ENCODE measurements around the gene KRT38. TPM values are rescaled to one million over a fixed set of nuclear protein-coding genes. Genes with fewer than 3 reads are reported as not detected.
"Not testable (repeated sequence)": the region's sequence is repeated elsewhere in the genome, so short reads cannot be mapped to it uniquely, and the experiment has no call there.

Gene KRT38
- total RNA-seq, 1 donor from 2014 or later = not detected

DNA sequence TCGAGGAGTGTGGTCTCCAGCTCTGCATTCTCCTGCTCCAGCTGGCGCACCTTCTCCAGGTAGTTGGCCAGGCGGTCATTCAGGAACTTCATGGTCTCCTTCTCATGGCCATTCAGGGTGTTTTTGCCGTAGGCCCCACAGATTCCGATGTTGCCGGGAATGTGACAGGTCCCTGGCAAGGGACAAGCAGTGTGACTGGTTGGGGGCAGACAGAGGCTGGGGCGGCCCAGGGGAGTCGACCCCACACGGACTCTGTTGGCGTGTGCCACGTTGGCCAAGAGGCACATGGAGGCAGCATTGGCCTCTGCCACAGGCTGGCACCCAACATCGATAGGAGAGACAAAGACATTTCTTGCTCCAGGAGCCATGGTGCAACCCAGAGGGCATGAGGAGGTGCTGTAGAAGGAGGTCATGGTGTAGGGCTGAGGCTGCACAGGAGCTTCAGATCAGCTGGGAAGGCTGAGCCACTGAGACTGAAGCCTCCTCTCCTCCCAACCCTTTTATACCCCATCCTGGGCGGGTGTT, 16.6 kb downstream of the KRT38 start, which contains the start of gene KRT37:
Gene KRT37, minus strand, starts transcription at position 475 of the 525 bp plus-strand sequence. Its CDS starts 62 bp downstream, at position 413.
- FAIRE-seq (no peak), DNase-seq (ENCODE audit: low spot score in 2 of 2) (no peak)

DNA sequence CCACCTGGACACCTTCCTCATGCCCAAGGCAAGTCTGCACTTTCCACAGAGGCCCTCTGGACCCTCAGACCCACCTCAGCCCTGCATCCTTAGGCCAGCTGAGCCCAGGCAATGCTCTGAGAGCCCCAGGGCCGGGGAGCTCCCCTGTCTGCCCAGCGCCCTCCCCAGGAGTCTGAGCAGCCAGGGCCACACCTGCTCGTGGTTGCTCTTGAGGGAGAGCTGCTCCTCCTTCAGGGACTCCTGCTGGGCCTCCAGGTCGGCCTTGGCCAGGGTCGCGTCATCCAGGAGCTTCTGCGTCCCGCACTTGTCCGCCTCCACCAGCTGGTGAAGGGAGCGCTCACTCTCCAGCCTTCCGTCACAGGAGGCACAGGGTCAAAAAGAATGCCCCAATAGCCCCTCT, 18.2 kb downstream of the KRT38 start:
- not testable (repeated sequence) for DNase-seq (ENCODE audit: low spot score in 2 of 2); FAIRE-seq

DNA sequence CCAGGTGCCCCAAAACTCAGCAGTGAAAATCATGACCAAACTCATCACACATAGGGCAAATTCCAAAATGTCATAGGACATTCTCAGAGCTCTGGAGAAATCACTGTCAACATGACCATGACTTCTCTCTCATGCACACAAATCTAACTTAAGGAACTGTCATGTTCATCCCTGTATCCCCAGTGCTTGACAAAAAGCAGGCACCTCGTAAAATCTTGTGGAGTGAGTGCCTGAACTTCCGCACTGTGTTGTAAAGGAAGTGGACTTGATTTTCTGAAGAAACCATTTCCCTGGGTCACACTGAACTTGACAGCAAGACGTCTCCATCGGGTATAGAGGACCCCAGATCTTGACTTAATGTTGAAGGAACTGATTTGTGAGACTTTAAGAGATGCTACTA, 19.2 kb downstream of the KRT38 start:
- no peak for FAIRE-seq
- no peak for DNase-seq (ENCODE audit: low spot score in 2 of 2)

DNA sequence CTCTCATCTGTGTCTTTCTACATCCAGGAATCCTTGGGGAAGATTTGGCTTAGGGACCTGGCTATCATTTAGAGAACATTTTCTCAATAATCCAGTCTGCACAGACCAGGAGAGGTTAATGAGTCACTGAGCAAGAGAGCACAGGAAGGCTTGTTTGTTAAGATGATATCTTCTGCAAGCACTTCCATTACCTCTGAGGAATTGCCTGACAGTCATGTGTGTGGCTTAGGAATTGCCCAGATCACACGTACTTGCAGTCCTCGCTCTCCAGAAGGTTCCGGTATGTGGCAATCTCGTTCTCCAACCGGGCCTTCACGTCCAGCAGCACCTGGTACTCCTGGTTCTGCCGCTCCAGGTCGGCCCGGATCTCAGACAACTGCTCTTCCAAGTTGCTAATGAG, 19.7 kb downstream of the KRT38 start:
- no peak for DNase-seq (ENCODE audit: low spot score in 2 of 2)
- no peak for FAIRE-seq

DNA sequence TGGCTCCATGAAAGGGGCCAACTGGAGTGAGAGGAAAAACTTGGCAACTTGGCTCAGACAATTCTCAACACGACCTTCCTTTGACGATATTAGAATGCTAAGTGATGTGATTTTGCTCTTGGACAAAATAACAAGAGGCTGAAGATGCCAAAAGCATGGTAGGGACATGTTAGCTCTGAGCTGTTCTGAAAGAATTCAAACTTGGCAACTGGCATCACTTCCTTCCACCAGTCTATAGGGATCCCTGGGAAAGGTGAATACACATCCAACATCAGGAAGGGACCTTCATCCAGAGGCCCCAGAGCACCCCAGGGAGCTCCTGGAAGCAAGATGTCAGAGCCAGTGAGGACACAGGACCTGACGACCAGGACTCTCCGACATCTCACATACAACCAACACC, 20.6 kb downstream of the KRT38 start:
- no peak for FAIRE-seq
- no peak for DNase-seq (ENCODE audit: low spot score in 2 of 2)

DNA sequence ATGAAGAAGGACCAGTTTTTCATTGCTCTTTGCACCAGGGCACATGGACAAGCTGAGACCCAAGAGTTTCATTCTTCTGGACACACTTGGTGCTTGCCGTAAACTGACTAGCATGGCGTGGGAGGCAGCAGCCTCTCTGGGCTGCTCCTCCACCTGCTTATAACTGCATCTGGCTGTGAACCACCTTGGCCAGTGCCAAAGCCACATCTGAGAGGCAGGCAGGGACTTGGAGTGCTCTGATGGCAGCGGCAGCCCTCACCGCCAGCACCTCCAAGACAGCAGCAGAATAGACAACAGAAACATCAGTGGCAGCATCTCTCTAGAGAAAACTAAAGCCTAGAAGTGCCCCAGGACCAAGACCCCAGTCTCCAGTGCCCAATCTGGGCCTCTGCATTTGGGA, 21.1 kb downstream of the KRT38 start:
- FAIRE-seq (no peak), DNase-seq (ENCODE audit: low spot score in 2 of 2) (no peak)

DNA sequence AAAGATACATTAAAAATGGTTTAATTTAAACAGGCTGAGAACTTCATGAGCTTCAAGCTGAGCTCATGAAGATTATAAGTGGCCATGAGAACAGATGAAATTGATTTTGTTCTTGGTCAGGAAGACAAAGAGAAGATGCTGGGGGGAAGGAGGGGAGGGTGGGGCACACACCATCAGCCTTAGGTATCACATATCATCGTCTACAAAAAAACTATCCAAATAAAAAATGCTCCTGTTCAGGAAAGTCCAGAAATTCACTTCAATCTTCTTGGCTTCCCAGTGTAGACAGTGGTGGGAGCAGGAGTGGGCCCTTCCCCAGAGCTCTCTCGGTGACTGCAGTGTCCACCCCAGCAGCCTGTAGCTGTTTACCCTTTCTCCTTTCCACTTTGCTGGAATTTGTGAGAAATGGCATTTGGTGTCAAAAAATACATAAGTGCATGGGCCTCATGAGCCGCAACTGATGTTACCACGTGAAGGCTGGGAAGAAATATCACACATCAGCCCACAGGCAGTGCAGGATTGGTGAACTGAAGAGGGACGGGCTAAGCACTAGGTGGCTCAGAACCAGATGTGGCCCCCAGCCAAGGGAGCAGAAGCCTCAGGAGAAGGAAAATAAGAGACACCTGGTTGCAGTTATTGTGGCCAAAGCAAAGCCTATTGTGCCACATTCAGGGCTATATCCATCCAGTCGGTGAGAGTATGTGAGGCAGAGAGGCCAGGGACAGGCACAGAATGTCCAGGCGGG, 22.5 kb downstream of the KRT38 start:
- FAIRE-seq = no peak

DNA sequence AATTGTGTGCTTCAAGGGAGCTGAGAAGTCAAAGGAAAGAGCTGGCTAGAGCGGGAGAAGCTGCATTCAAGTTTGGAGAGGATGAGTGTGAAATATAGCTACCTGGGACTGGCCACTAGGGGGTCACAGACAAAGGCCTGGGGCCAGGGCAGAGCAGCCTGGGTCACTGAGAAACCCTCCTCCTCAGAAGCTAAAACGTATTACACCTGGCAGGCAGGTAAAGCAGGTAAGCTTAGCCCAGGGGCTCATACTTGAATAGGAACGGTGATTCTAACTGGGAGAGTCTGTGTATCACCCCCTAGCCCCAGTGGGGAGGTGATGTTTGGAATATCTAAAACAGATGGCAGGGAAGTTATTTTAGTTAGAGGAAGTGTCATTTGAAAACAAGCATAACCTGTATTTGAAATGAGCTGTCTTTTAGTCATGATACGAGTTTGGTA, 23.2 kb downstream of the KRT38 start:
- DNase-seq (ENCODE audit: low spot score in 2 of 2) (no peak), FAIRE-seq (no peak)

More for the DNA sequence above, 22.5 kb downstream of the KRT38 start:
- DNase-seq (ENCODE audit: low spot score in 2 of 2) = no peak

DNA sequence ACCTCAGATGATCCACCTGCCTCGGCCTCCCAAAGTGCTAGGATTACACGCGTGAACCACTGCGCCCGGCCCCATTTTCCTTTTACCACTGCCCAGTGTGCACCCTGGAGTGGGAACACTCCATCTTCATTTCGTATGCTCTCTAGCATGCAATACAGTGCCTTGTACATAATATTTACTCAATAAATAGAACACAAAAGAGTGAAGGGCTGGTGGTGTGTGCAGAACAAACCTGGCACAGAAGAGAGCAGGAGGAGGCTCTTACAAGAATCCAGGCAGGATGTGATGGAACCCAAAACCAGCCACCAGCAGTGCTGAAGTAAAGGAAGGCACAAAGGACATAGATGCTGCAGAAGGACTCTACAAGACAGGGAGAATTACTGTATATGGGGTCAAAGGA, 23.7 kb downstream of the KRT38 start:
- no peak for FAIRE-seq
- DNase-seq (ENCODE audit: low spot score in 2 of 2) = no peak

DNA sequence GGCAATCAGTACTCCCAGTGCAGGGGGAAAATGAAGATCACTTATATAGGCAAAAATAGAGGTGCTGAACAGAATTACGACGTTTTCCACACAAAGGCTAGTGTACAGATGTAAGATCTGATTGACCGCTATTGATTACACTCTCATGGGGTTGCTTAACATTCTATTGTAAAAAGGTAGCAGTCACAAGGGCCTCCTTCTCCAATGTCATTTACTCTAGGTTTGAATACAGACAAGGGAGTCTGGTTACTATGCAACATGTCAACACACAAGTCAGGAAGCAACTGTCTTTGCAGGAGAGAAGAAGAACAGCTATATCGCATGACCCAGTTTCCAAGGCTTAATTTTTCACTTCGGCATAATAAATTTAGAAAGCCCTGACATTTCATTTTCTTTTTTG, 24.3 kb downstream of the KRT38 start:
- DNase-seq (ENCODE audit: low spot score in 2 of 2) (no peak), FAIRE-seq (no peak)

DNA sequence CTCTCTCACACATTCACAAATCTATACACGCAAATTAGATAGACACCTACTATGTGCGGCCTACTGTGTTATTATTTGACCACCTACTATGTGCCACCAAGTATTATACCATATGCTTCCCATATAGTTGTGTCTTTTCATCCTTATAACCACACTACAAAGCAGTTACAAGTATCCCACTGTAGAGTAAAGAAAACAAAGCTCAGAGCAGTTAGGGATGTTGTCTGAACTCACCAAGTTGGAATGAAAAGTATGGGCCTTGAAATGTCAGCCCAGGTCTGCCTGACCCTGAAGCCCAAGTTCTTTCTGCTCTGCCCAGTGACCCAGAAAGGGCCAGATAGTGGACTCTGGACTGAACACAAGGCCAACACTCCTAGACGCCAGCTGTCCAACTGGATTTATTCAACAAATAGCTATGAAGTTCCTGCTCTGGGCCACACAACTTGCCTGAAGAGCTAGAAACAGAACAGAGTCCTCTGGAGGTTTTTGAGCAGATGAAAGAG, 24.9 kb downstream of the KRT38 start:
- FAIRE-seq = no peak
- no peak for DNase-seq (ENCODE audit: low spot score in 2 of 2)

DNA sequence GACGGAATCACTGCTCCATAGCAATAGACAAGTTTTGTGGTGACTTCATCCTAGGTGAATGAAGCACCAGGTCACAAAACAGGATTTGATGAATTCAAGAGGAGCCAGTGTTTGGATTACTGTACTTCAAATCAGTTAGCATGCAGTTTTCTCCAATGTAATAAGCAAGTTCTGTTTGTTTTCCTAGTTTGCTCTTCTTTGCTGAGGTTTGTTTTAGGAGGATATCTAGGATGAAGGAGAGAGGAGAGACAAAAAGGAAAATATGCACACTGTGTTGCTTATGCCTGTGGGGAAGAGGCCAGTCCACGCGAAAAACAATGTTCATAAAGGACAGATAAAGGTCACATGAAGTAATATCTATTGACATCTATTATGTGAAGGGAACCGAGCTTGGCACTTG, 25.4 kb downstream of the KRT38 start:
- DNase-seq (ENCODE audit: low spot score in 2 of 2) (no peak), FAIRE-seq (no peak)

DNA sequence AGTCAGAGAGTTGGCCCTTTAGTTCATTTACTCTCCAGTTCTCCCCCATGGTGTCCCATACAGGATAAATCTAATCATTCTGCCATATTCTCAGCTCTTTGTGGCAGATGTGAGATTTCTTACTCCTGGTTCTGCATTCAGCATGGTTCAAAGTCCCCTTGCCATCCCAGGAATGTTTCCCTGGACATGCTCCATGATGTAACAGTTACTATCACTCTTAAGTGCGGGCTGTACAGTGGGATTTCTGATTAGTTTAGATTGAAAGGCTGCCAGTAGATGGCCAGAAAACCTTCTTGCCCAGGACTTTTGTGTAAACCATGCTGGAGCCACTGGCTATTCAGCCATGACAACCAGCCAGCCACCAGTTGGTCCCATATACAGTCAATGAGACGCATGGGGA, 26.8 kb downstream of the KRT38 start:
- no peak for DNase-seq (ENCODE audit: low spot score in 2 of 2)
- FAIRE-seq = no peak

DNA sequence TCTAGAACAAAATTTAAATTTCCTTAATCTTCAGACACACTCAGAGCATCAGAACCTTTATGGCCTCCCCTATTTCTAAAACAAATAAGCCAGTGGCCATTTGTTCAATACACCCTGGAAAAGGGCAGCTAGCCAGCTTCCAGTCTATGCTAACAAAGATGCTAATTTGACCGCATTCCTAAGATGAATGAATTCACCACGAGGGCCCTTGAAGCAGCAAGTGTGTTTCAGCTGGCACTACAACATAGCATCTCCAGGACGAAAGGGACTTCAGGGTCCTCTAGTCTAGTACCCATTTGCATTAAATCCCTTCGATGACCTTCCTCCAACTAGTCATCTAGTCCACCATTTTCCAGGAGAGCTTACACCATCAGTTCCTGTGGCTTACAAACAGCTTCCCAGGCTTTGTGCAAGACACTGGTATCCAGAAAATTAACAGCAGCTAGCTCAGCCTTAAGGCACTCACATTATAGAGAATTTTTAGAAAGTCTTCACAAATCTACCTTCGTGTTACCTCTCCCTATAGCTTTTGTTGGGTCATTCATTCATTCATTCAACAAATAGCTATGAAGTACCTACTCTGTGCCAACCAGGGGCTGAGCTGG, 27.3 kb downstream of the KRT38 start:
- FAIRE-seq (no peak), DNase-seq (ENCODE audit: low spot score in 2 of 2) (no peak)

DNA sequence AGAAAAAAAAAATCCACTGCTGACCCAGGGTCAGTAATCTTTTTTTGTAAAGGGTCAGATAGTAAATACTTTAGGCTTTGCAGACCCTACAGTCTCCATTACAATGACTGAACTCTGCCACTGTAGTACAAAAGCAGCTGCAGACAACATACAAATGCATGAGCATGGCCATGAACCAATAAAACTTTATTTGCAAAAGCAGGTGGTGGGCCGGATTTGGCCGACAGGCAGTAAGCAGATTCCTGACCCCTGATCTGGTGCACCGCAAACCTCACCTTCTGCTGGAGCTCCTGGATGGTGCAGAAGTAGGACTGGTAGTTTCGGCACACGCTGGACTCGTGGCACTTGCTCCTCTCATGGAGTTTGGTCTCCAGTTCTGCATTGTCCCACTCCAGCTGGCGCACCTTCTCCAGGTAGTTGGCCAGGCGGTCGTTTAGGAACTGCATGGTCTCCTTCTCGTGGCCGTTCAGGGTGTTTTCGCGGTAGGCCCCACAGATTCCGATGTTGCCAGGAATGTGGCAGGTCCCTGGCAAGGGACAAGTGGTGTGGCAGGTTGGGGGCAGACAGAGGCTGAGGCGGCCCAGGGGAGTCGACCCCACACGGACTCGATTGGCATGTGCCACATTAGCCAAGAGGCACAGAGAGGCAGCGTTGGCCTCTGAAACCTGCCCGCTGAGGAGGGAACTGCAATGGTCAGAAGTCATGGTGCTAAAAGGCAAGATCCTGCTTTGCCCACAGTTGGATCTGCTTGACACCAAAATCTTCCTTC, 29.5 kb downstream of the KRT38 start:
- DNase-seq (ENCODE audit: low spot score in 2 of 2) = no peak

DNA sequence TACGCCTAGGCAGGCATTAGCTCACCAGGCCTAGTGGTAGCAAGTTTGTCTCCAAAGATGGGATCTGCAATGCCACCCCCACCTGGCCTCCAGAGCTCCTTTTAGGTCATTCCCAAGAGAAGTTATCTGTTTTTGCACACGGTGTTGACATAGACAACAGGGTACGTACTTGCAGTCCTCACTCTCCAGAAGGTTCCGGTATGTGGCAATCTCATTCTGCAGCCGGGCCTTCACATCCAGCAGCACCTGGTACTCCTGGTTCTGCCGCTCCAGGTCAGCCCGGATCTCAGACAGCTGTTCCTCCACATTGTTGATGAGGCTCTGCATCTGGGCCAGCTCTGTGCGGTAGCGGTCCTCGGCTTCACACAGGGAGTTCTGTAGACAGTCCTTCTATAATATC, 33.6 kb downstream of the KRT38 start:
- DNase-seq (ENCODE audit: low spot score in 2 of 2) (no peak), FAIRE-seq (no peak)

More for the DNA sequence above, 29.5 kb downstream of the KRT38 start:
- FAIRE-seq = no peak

DNA sequence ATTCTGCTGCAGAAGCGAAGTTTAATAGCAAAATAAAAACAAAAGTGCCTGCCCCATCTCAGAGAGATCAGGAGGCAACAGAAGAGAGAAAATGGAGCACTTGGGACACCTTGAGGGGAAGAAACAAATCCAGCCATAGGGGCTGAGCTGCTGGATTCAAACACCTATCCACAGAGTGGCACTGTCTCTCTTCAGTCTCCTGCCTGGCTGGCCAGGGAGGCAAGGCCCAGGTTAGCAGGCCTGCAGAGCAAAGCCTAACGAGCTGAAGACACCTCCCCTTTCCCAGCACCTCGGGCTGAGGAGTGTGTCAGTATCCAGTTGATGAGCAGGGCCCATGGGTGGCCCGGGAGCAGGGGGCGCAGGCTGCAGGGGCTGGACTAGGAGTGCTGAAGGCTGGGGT, 34.6 kb downstream of the KRT38 start:
- no peak for FAIRE-seq
- DNase-seq (ENCODE audit: low spot score in 2 of 2) = no peak

DNA sequence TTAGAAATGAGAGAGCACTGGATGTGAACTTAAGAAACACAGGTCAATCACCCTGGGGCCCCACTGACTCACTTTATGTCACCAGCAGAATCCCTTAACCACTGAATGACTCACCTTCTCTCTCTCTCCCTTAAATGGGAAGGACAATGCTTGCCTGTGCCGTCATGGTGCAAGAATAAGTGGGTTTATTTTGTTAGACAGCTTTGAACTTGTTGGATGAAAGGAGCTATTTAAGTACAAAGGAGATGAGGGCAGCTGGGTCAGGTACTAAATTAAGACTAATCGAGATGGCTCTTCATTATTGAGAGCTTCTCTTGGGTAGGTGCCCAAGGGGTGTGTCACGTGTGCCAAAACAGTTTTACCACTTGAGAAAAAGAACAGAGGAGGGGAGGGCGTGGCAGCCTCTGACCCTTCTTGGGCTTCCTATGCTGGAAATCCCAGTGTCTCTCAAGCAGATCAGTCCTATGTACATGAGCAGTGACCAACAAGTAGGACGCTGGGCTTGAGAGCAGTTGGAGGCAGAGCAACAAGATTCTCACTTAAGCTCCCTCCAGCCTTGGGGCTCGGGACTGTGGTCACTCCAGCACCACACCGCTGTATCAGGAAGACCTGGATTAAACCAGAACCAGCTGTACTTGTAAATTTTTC, 36.6 kb downstream of the KRT38 start:
- FAIRE-seq = no peak
- DNase-seq (ENCODE audit: low spot score in 2 of 2) = no peak

DNA sequence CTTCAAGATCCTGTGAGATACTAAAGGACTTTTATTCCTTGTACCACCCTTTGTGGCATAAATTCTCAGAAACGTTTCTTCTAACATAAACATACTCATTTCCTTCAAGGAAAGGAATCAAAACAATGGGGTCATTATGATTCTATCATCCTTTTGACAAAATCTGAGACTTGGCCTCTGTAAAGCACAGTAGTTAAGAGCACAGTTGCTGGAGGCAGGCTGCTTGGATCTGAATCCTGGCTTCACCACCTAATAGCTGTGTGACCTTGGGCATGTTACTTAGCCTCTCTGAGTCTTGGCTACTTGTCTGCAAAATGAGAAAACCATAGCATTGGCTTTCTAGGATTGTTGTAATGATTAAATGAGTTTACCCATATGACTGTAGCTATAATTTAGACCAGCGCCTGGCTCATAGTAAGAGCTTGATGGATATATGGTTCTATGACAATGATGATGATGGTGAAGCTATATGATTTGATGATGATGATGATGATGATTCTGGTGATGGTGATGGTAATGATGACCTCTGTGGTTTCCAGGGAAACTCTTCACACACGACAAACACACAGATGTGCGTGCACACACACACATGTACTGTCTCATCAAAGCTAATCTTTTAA, 37.3 kb downstream of the KRT38 start:
- DNase-seq (ENCODE audit: low spot score in 2 of 2) (no peak), FAIRE-seq (no peak)

DNA sequence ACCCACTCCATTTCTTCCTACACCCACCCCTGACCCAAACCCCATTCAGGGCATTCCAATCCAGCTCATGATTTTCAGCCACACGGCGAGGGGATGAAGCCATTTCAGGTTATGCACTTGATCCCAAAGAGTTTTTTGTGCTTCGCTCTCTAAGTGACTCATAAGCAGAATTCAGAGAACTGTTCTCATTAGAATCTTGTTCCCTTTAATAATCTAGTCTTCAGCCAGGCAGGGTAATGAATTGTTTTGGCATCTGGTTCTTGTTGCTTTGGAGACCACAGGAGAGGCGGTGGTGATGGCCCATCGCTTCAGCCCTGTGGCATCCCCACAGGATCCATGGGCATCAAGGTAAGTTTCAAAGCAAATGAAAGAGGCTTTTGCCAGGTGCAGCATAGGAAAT, 38.6 kb downstream of the KRT38 start:
- DNase-seq (ENCODE audit: low spot score in 2 of 2) (no peak), FAIRE-seq (no peak)
